ENCODE measurements around the gene ATXN1. TPM values are rescaled to one million over a fixed set of nuclear protein-coding genes. Genes with fewer than 3 reads are reported as not detected.
"Not testable (repeated sequence)": the region's sequence is repeated elsewhere in the genome, so short reads cannot be mapped to it uniquely, and the experiment has no call there.

ATXN1 gene
- total and polyA plus RNA-seq, 2 of the 13 experiments (the other 11 are each of a cell fraction or from before 2014, with no cell fraction given) = 20.7 to 39.5 TPM

DNA sequence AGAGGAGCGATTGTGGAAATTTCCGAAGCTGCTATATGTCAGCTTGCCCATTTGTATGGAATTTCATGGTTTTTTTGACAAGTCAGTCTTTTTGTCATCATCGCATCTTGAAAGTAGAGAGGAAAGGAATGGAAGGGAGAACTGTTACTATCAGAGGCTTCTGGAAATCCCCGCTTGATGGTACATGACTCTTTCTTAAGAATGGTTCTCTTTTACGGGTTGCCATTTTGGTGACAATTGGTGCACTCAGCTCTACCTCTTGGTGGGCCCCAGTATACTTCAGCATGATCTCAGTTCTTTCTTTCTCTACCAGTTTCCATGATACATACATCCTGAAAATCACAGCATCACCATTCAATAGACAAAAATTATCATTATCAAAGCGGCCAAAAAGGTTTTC lies 146.0 kb downstream of the ATXN1 start:
- H3K36me3 ChIP-seq (replicated peaks in 1 of 2; ENCODE audit: control insufficient read depth in 1 of 2, insufficient read depth in 2 of 2, low read length in 2 of 2); H2AFZ ChIP-seq (ENCODE audit: low read length); in situ Hi-C loops (cut with HindIII; ENCODE audit: extremely low pct_ligation_motif_present, low pct_unique_long_range_greater_than_20kb); POLR2A ChIA-PET; H3K27ac ChIP-seq (ENCODE audit: extremely low read length, insufficient read depth, low read length); H3K4me3 ChIP-seq (replicated peaks in 1 of 3; ENCODE audit: insufficient read depth in 1 of 3, low read depth in 2 of 3, low read length in 3 of 3); H4K20me1 ChIP-seq (ENCODE audit: insufficient read depth, low read length); ATAC-seq; BruUV-seq (replicated peaks); DNase-seq (ENCODE audit: low spot score); H3K9me3 ChIP-seq (ENCODE audit: low read length); intact Hi-C loops (cut with micrococcal nuclease; ENCODE audit: unreplicated experiment); H3K27me3 ChIP-seq (ENCODE audit: control insufficient read depth in 1 of 2, insufficient read depth in 2 of 2, low read length in 2 of 2); FAIRE-seq; H3K4me2 ChIP-seq (ENCODE audit: low read depth, low read length); H3K79me2 ChIP-seq (ENCODE audit: insufficient read depth, low read length); H3K4me1 ChIP-seq (ENCODE audit: insufficient read depth, low read length); H3K9ac ChIP-seq (ENCODE audit: insufficient read depth, low read depth, low read length); CTCF ChIA-PET (ENCODE audit: low intra/inter-chr PET ratio, low total read pairs): not testable (repeated sequence)
- WGBS (ENCODE audit: low lambda C conversion rate) = 96% methylated on average over 4 of the region's 6 CpGs

GRCh38 chr6:16614143-16614542 lies 147.1 kb downstream of the ATXN1 start:
- H3K9me3 ChIP-seq (ENCODE audit: low read length); H3K79me2 ChIP-seq (ENCODE audit: insufficient read depth, low read length); H3K4me3 ChIP-seq (replicated peaks in 1 of 3; ENCODE audit: insufficient read depth in 1 of 3, low read depth in 2 of 3, low read length in 3 of 3); FAIRE-seq; POLR2A ChIA-PET; H3K27ac ChIP-seq (ENCODE audit: extremely low read length, insufficient read depth, low read length); H4K20me1 ChIP-seq (ENCODE audit: insufficient read depth, low read length); BruUV-seq (replicated peaks); H3K9ac ChIP-seq (ENCODE audit: insufficient read depth, low read depth, low read length); H3K4me2 ChIP-seq (ENCODE audit: low read depth, low read length); in situ Hi-C loops (cut with HindIII; ENCODE audit: extremely low pct_ligation_motif_present, low pct_unique_long_range_greater_than_20kb); CTCF ChIA-PET (ENCODE audit: low intra/inter-chr PET ratio, low total read pairs); H3K4me1 ChIP-seq (ENCODE audit: insufficient read depth, low read length); H3K36me3 ChIP-seq (replicated peaks in 1 of 2; ENCODE audit: control insufficient read depth in 1 of 2, insufficient read depth in 2 of 2, low read length in 2 of 2); H2AFZ ChIP-seq (ENCODE audit: low read length); DNase-seq (ENCODE audit: low spot score); intact Hi-C loops (cut with micrococcal nuclease; ENCODE audit: unreplicated experiment); ATAC-seq; H3K27me3 ChIP-seq (ENCODE audit: control insufficient read depth in 1 of 2, insufficient read depth in 2 of 2, low read length in 2 of 2): not testable (repeated sequence)
- 100% methylated on average over 3 of the region's 3 CpGs for WGBS (ENCODE audit: low lambda C conversion rate)

- WGBS (ENCODE audit: low lambda C conversion rate) = 99% methylated on average over 2 of the region's 2 CpGs
- H3K9me3 ChIP-seq (ENCODE audit: low read length); FAIRE-seq; POLR2A ChIA-PET; intact Hi-C loops (cut with micrococcal nuclease; ENCODE audit: unreplicated experiment); CTCF ChIA-PET (ENCODE audit: low intra/inter-chr PET ratio, low total read pairs); H3K27me3 ChIP-seq (ENCODE audit: control insufficient read depth in 1 of 2, insufficient read depth in 2 of 2, low read length in 2 of 2); H3K4me3 ChIP-seq (replicated peaks in 1 of 3; ENCODE audit: insufficient read depth in 1 of 3, low read depth in 2 of 3, low read length in 3 of 3); in situ Hi-C loops (cut with HindIII; ENCODE audit: extremely low pct_ligation_motif_present, low pct_unique_long_range_greater_than_20kb); H4K20me1 ChIP-seq (ENCODE audit: insufficient read depth, low read length); H3K4me2 ChIP-seq (ENCODE audit: low read depth, low read length); DNase-seq (ENCODE audit: low spot score); H3K9ac ChIP-seq (ENCODE audit: insufficient read depth, low read depth, low read length); H3K4me1 ChIP-seq (ENCODE audit: insufficient read depth, low read length); H3K27ac ChIP-seq (ENCODE audit: extremely low read length, insufficient read depth, low read length); H3K79me2 ChIP-seq (ENCODE audit: insufficient read depth, low read length); ATAC-seq; BruUV-seq (replicated peaks); H3K36me3 ChIP-seq (replicated peaks in 1 of 2; ENCODE audit: control insufficient read depth in 1 of 2, insufficient read depth in 2 of 2, low read length in 2 of 2); H2AFZ ChIP-seq (ENCODE audit: low read length): not testable (repeated sequence)
- TF ChIP-seq ZNF121 (CRISPR knock-in tag; IDR thresholded peaks at IDR 0.05) = peak; percentile 64
Measured at GRCh38 chr6:16613504-16613903, 147.8 kb downstream of the ATXN1 start.
